Pancreas (tissue), 10 donors: ENCODE data around the gene MS4A15. TPM values are rescaled to one million over a fixed set of nuclear protein-coding genes. Genes with fewer than 3 reads are reported as not detected.
"Not testable (repeated sequence)": the region's sequence is repeated elsewhere in the genome, so short reads cannot be mapped to it uniquely, and the experiment has no call there.

Experiments used
- ATAC-seq, 4 donors: fragments of 200-7000 bp; cut with Tn5 transposase; one replicate each; pipeline versions ENCODE4 v1.8.0 to v1.9.1; 2020; ENCODE audit warnings: mild to moderate bottlenecking in 4 of 4, moderate library complexity in 4 of 4
- DNase-seq, 6 donors: peaks; one replicate each; pipeline ENCODE4 v3.0.0-alpha.2; 2020
- FAIRE-seq: peaks from 2 replicates; lab custom pipeline; 2012; peaks lifted over from hg19 to GRCh38; lab: Jason Lieb, UNC
- H3K27ac ChIP-seq, 4 donors: fragments of 200-600 bp; sonication (generic); 1 replicate in 3 of 4; 2 replicates in 1 of 4; pipeline versions ENCODE4 v1.5.0 to v1.8.0; 2020
- H3K27me3 ChIP-seq, 4 donors: fragments of 200-600 bp; one replicate each; pipeline ENCODE4 v1.8.0; 2021
- H3K36me3 ChIP-seq, 3 donors: fragments of 200-600 bp; sonication (generic) in 1 of 3; one replicate each; pipeline versions ENCODE4 v1.5.0 to v1.8.0; 2020 to 2021
- H3K4me1 ChIP-seq, 3 donors: fragments of 200-600 bp; one replicate each; pipeline ENCODE4 v1.8.0; 2021
- H3K4me3 ChIP-seq, 4 donors: fragments of 200-600 bp; sonication (generic) in 2 of 4; one replicate each; pipeline versions ENCODE4 v1.5.0 to v1.8.0; 2020 to 2021
- H3K9me3 ChIP-seq, 4 donors: fragments of 200-600 bp; one replicate each; pipeline ENCODE4 v1.8.0; 2021
- CTCF ChIP-seq, 4 donors: fragments of 200-600 bp; sonication (generic) in 3 of 4; IDR thresholded peaks; one replicate each; pipeline versions ENCODE4 v1.5.0 to v1.8.0; 2021; ENCODE audit warnings: antibody characterized with exemption in 4 of 4
- WGBS, 2 donors: extraction: QIAGEN DNeasy Blood & Tissue Kit; methylation state at CpG; one replicate each; pipeline ENCODE4 v1.1.7; 2013; 5-methylcytosine and 5-hydroxymethylcytosine counted together
- intact Hi-C, 3 donors: fragments of 100-400 bp; cut with DNase I; formaldehyde crosslinking; loops; one replicate each; pipeline versions ENCODE4 v1.11.1 to v1.14.2; 2022
- polyA plus RNA-seq, 2 donors: library from polyadenylated mRNA; stranded (reverse); fragments of 200-250 nt; gene quantifications; one replicate each; pipeline ENCODE4 v1.2.3, GENCODE V29; 2013
- total RNA-seq, 6 donors: library from RNA; stranded (reverse); fragmentation: NEBNext Ultra II Directional in 4 of 6; extraction: Animal tissue kit (Norgen Biotek cat#: 25700) in 4 of 6; gene quantifications; one replicate each; pipeline versions ENCODE4 v1.2.1 to v1.2.4, GENCODE V29; 2021 to 2023
- donor health status: healthy with polysubstance abuse.
- donor health status: DM: no; HTN: no; CAD: no; lungs with moderate emphysema.
- donor health status: DM: no; HTN: no; CAD: no.
- donor health status: control.
- donor health status: control.
- donor health status: Bipolar disorder and iron deficiency.
- donor health status: DM: yes; HTN: yes; CAD: no.
- donor health status: DM: no; HTN: no; CAD: no.
- donor health status: DM: no; HTN: no; CAD: no.
- donor health status: DM: yes; HTN: yes; CAD: no.

MS4A15 gene
- total and polyA plus RNA-seq, 8 donors = 0.09 TPM; not detected in 7

DNA sequence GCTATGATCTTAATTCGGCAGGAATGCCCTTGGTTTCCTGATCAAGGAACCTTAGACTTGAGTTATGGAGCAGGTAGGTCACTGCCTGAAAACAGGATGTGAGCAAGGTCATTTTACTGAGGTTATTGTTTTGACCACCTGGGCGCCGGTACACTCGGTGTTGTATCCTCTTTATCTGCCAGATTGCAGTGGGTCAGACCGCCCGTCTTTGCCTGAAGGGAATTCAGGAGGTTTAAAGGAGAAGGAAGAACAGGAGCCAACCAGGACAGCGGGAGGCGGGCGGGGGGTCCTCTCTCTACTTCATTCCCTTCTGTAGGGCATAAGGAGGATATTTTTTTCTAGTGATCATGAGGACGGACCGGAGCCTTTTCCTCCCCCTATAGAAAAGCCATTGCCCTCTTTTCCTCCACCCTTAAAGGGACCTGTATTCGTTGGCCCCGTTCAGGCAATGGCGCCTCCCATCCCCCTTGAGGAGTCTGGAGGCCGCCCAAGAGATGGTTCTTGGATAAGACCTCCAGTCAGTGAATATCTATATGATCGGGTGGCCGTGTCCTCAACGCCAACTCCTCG is 649 bp downstream of the MS4A15 start:
- FAIRE-seq = no peak
- 72 to 84% methylated on average over 19 of the region's 19 CpGs for WGBS, 2 donors
- no peak for TF ChIP-seq CTCF (IDR thresholded peaks at IDR 0.05)
- no peak overlapping the region for H3K4me3 ChIP-seq
- H3K27me3 ChIP-seq = no peaks in the 10 kb centered on the region
- no peaks in the 10 kb centered on the region for H3K36me3 ChIP-seq
- DNase-seq = no peak
- H3K27ac ChIP-seq = no peak overlapping the region
- H3K9me3 ChIP-seq = no peaks in the 10 kb centered on the region
- intact Hi-C loops = loop anchor here in 1 of 3 donors (10.0 kb wide), 1 partner anchor 53 kb away; no protein-coding TSS in a partner anchor
- ATAC-seq = no peak
- H3K4me1 ChIP-seq = peaks cover 0 to 9% (median 3%) of the 10 kb centered on the region in 3 donors

- H3K4me3 ChIP-seq, DNase-seq, FAIRE-seq, H3K36me3 ChIP-seq, ATAC-seq, H3K27ac ChIP-seq, H3K9me3 ChIP-seq, H3K27me3 ChIP-seq: not testable (repeated sequence)
- whole genome bisulfite sequencing, 2 donors = 93 to 94% methylated on average over 4 of the region's 4 CpGs
- intact Hi-C loops = loop anchor here in 1 of 3 donors (10.0 kb wide), 1 partner anchor 54 kb away; no protein-coding TSS in a partner anchor
- peaks cover 0 to 14% (median 3%) of the 10 kb centered on the region in 3 donors for H3K4me1 ChIP-seq
These were observed 2.0 kb downstream of the MS4A15 start for GRCh38 chr11:60758671-60759070.

GRCh38 chr11:60759438-60760225 is 3.0 kb downstream of the MS4A15 start:
- H3K4me1 ChIP-seq = peaks cover 0 to 14% (median 3%) of the 10 kb centered on the region in 3 donors
- H3K4me3 ChIP-seq, ATAC-seq, H3K27ac ChIP-seq, H3K27me3 ChIP-seq, DNase-seq, FAIRE-seq, H3K36me3 ChIP-seq, H3K9me3 ChIP-seq: not testable (repeated sequence)
- intact Hi-C loops = loop anchor here in 1 of 3 donors (10.0 kb wide), 1 partner anchor 55 kb away; no protein-coding TSS in a partner anchor
- WGBS, 2 donors = 67 to 72% methylated on average over 22 of the region's 22 CpGs

DNA sequence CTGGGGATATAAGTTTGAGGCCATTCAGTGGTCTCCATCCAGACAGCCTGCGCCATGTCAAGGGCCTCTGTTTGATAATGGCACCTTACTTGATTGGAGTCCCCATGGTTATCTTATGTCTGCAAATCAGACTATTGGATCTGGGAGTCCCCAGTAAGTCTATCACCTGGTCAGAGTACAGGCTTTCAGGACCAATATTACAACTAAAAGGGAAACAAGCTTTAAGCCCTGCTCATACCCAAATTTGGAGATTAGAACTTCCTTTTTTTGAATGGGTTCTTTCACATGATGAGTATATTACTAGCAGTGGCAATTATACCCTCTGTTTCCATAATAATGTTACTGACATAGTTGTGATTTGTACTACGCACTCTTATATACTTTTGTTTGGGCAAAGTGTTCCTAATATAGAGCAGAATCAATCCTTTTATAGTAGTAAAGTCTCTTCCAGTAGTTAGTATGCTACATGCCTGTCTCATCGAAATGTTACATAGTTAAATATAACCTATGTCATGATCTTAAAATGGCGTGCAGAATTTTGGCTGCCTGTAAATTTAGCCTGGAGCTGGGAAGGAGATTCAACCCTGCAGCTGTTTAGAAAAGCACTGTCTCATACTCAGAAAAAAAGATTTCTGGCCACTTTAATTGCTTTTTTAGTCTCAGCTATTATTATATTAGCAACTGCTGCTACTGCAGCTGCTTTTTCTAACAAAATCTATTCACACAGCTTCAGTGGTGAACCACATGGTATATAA is 4.9 kb downstream of the MS4A15 start:
- no peaks in the 10 kb centered on the region for H3K9me3 ChIP-seq
- no peak overlapping the region for H3K27ac ChIP-seq
- H3K4me3 ChIP-seq = no peak overlapping the region
- H3K36me3 ChIP-seq = no peaks in the 10 kb centered on the region
- 77 to 81% methylated on average over 4 of the region's 4 CpGs for WGBS, 2 donors
- FAIRE-seq (no peak), ATAC-seq (no peak), DNase-seq (no peak)
- peaks cover 0 to 8% (median 0%) of the 10 kb centered on the region in 3 donors for H3K4me1 ChIP-seq
- intact Hi-C loops = no loop called here
- no peak for TF ChIP-seq CTCF (IDR thresholded peaks at IDR 0.05)
- no peaks in the 10 kb centered on the region for H3K27me3 ChIP-seq

DNA sequence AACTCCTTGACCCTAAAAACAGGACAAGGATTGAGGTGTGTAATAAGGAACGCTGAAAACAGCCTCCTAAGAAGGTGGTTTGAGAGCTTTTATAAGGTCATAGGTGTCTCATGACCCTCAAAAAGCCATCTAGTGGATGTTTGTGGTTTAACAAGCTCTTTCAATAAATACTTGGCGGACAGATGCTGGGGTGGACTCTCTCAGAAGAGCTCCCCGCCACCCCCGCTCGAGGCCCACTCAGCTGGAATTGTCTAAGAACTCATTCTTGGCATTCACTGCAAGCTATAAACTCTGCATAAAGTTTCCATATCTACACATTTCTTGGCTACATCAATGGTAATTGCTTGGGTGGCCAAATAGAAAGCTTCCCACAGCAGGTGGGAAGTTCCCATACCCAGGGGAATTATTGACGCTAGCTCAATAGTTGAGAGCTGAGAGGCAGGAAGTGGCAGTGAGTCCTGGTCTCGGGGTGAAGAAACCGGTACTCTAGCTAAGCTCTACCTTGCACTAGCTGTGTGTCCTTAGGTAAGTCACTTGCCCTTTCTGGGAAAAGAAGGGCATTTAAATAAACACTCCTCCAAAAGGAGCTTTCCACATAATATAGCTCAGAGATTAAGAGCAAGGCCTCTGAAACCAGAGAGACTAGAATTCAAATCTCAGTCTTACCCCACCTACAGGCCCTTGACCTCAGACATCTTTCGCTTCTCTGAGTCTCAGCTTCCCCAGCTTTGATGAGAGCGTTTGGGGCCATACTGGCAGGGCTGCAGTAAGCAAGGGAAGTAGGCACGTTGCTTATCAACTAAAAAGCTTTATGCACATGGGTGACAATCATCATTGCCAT is 6.4 kb downstream of the MS4A15 start:
- intact Hi-C loops = no loop called here
- no peaks in the 10 kb centered on the region for H3K27me3 ChIP-seq
- H3K27ac ChIP-seq = peak overlapping the region in 3 of 4 donors; percentile 15 to 55 (median 19)
- H3K36me3 ChIP-seq = no peaks in the 10 kb centered on the region
- FAIRE-seq = no peak
- H3K4me3 ChIP-seq = no peak overlapping the region
- peaks cover 0 to 8% (median 0%) of the 10 kb centered on the region in 3 donors for H3K4me1 ChIP-seq
- ATAC-seq = peak; percentile 86 to 94 (median 90)
- DNase-seq = peak in 4 of 6 donors; percentile 41 to 76 (median 57)
- H3K9me3 ChIP-seq = no peaks in the 10 kb centered on the region
- 38% methylated on average over 11 of the region's 11 CpGs for WGBS, 2 donors
- TF ChIP-seq CTCF (IDR thresholded peaks at IDR 0.05) = peak in 2 of 4 donors; percentile 20 to 34
